Mucosa of descending colon (tissue), 3 donors: ENCODE measurements around the gene OR2W1. TPM values are rescaled to one million over a fixed set of nuclear protein-coding genes. Genes with fewer than 3 reads are reported as not detected.

Experiments used
- ATAC-seq: fragments of 200-7000 bp; cut with Tn5 transposase; one replicate; pipeline ENCODE4 v1.9.1; 2020; ENCODE audit warnings: mild to moderate bottlenecking, moderate library complexity
- DNase-seq, 3 donors: peaks; one replicate each; pipeline ENCODE4 v3.0.0-alpha.2; 2020
- H3K36me3 ChIP-seq: fragments of 200-600 bp; one replicate; pipeline ENCODE4 v1.8.0; 2021; ENCODE audit warnings: low read depth, mild to moderate bottlenecking
- H3K4me1 ChIP-seq: fragments of 200-600 bp; one replicate; pipeline ENCODE4 v1.8.0; 2021; ENCODE audit warnings: low read depth, mild to moderate bottlenecking
- H3K4me3 ChIP-seq: fragments of 200-600 bp; one replicate; pipeline ENCODE4 v1.8.0; 2021; ENCODE audit warnings: mild to moderate bottlenecking
- H3K9me3 ChIP-seq: fragments of 200-600 bp; one replicate; pipeline ENCODE4 v1.8.0; 2021; ENCODE audit warnings: mild to moderate bottlenecking
- CTCF ChIP-seq: fragments of 200-600 bp; IDR thresholded peaks from one replicate; pipeline ENCODE4 v1.8.0; 2022; ENCODE audit warnings: antibody characterized with exemption, mild to moderate bottlenecking
- intact Hi-C, 2 donors: fragments of 100-400 bp; cut with DNase I in 1 of 2; cut with micrococcal nuclease in 1 of 2; formaldehyde crosslinking; loops; one replicate each; pipeline versions ENCODE4 v1.11.0 to v1.11.1; 2022; cut with DNase I, micrococcal nuclease
- total RNA-seq, 3 donors: library from RNA; stranded (reverse); fragmentation: NEBNext Ultra II Directional in 2 of 3; extraction: Animal tissue kit (Norgen Biotek cat#: 25700) in 2 of 3; gene quantifications; one replicate each; pipeline versions ENCODE4 v1.2.1 to v1.2.4, GENCODE V29; 2021 to 2023
- donor health status: DM: no; HTN: no; CAD: no; lungs with moderate emphysema.
- donor health status: DM: no; HTN: no; CAD: no.
- donor health status: DM: no; HTN: yes; CAD: no.

OR2W1 gene
- total RNA-seq, 3 donors from 2014 or later = not detected

- ATAC-seq = no peak
- no peak overlapping the region for H3K4me3 ChIP-seq
- no peaks in the 10 kb centered on the region for H3K36me3 ChIP-seq
- intact Hi-C loops = no loop called here
- H3K4me1 ChIP-seq = peaks cover 2% of the 10 kb centered on the region
- DNase-seq = no peak
- TF ChIP-seq CTCF = no peak
- no peaks in the 10 kb centered on the region for H3K9me3 ChIP-seq
Measured at GRCh38 chr6:29021434-29021833, 23.5 kb downstream of the OR2W1 start.

GRCh38 chr6:29019629-29020028, 25.3 kb downstream of the OR2W1 start:
- Histone ChIP-seq H3K4me3 (no peak overlapping the region), H3K4me1 (peaks cover 4% of the 10 kb centered on the region), H3K9me3 (no peaks in the 10 kb centered on the region), H3K36me3 (no peaks in the 10 kb centered on the region)
- intact Hi-C loops = loop anchor here (5.0 kb wide), 2 partner anchors 182 to 332 kb away; no protein-coding TSS in a partner anchor
- DNase-seq (no peak), ATAC-seq (no peak)
- TF ChIP-seq CTCF = no peak

- DNase-seq = no peak
- no peak for TF ChIP-seq CTCF
- Histone ChIP-seq H3K36me3 (no peaks in the 10 kb centered on the region), H3K4me3 (no peak overlapping the region), H3K4me1 (peaks cover 4% of the 10 kb centered on the region), H3K9me3 (no peaks in the 10 kb centered on the region)
- no peak for ATAC-seq
- intact Hi-C loops = loop anchor here (2.0 to 5.0 kb wide), 3 partner anchors 179 to 330 kb away; no protein-coding TSS in a partner anchor
Measured at GRCh38 chr6:29017428-29017802, 27.6 kb downstream of the OR2W1 start.

- H3K36me3 ChIP-seq = no peaks in the 10 kb centered on the region
- TF ChIP-seq CTCF = peak; percentile 69
- ATAC-seq = peak; percentile 96
- no peak overlapping the region for H3K4me3 ChIP-seq
- H3K4me1 ChIP-seq = peaks cover 4% of the 10 kb centered on the region
- H3K9me3 ChIP-seq = no peaks in the 10 kb centered on the region
- intact Hi-C loops = loop anchor here (2.0 to 5.0 kb wide), 3 partner anchors 178 to 329 kb away; no protein-coding TSS in a partner anchor
- DNase-seq = peak; percentile 73 to 97 (median 81)
Measured at GRCh38 chr6:29016559-29017427, 28.2 kb downstream of the OR2W1 start.

- no peaks in the 10 kb centered on the region for H3K9me3 ChIP-seq
- H3K4me1 ChIP-seq = peaks cover 4% of the 10 kb centered on the region
- intact Hi-C loops = loop anchor here (5.0 kb wide), 2 partner anchors 178 to 328 kb away; no protein-coding TSS in a partner anchor
- H3K36me3 ChIP-seq = no peaks in the 10 kb centered on the region
- no peak for TF ChIP-seq CTCF
- DNase-seq = no peak
- no peak overlapping the region for H3K4me3 ChIP-seq
- no peak for ATAC-seq
Measured at GRCh38 chr6:29014729-29015608, 30.0 kb downstream of the OR2W1 start.
